Activated gamma-delta T cell treated with Interleukin-2 at 50 U/mL for 16 hours (primary cell): Measurements from ENCODE around the gene TRAPPC5.
A peak's percentile ranks its signal among the peaks of the same experiment; 100 is the strongest.

Source experiments
- DNase-seq: peaks from one replicate; pipeline ENCODE4 v3.0.0-alpha.2; 2020

TRAPPC5 gene

GRCh38 chr19:7701654-7702457, 21.2 kb downstream of the TRAPPC5 start, which contains the start of gene FCER2:
Gene FCER2 (minus strand): TSS chr19:7702131. CDS start chr19:7699760, 2,371 bp downstream.
- DNase-seq = no peak

GRCh38 chr19:7703332-7703731, 22.7 kb downstream of the TRAPPC5 start:
- DNase-seq = no peak

- no peak for DNase-seq
These were observed 23.8 kb downstream of the TRAPPC5 start for GRCh38 chr19:7704280-7705060.

GRCh38 chr19:7705387-7706187, 25.0 kb downstream of the TRAPPC5 start:
- peak; percentile 61 for DNase-seq

GRCh38 chr19:7706188-7706954, 25.7 kb downstream of the TRAPPC5 start:
- no peak for DNase-seq

GRCh38 chr19:7706955-7707456, 26.4 kb downstream of the TRAPPC5 start:
- DNase-seq = no peak

GRCh38 chr19:7709932-7710460, 29.4 kb downstream of the TRAPPC5 start:
- DNase-seq = no peak

GRCh38 chr19:7710616-7711015, 30.0 kb downstream of the TRAPPC5 start:
- DNase-seq = no peak

- DNase-seq = no peak
These were observed 35.0 kb downstream of the TRAPPC5 start for GRCh38 chr19:7715671-7716070.

GRCh38 chr19:7716762-7717161, 36.1 kb downstream of the TRAPPC5 start:
- DNase-seq = no peak

- no peak for DNase-seq
These were observed 38.0 kb downstream of the TRAPPC5 start for GRCh38 chr19:7718668-7719067.

- no peak for DNase-seq
These were observed 39.7 kb downstream of the TRAPPC5 start for GRCh38 chr19:7720351-7720750.

- no peak for DNase-seq
These were observed 41.6 kb downstream of the TRAPPC5 start for GRCh38 chr19:7722231-7722651.

- DNase-seq = no peak
These were observed 45.2 kb downstream of the TRAPPC5 start for GRCh38 chr19:7725791-7726190.

- DNase-seq = no peak
These were observed 48.6 kb downstream of the TRAPPC5 start for GRCh38 chr19:7729211-7729610.

- DNase-seq = no peak
These were observed 49.2 kb downstream of the TRAPPC5 start for GRCh38 chr19:7729831-7730285.

- DNase-seq = no peak
These were observed 49.9 kb downstream of the TRAPPC5 start for GRCh38 chr19:7730286-7731217.

- DNase-seq = no peak
These were observed 50.6 kb downstream of the TRAPPC5 start for GRCh38 chr19:7731218-7731595.

- no peak for DNase-seq
These were observed 51.0 kb downstream of the TRAPPC5 start for GRCh38 chr19:7731615-7732014.

GRCh38 chr19:7732045-7732444, 51.4 kb downstream of the TRAPPC5 start, which contains the start of gene CLEC4G:
Gene CLEC4G (minus strand): TSS chr19:7732110. CDS start chr19:7732102, 8 bp downstream.
- no peak for DNase-seq

- DNase-seq = no peak
These were observed 52.7 kb downstream of the TRAPPC5 start for GRCh38 chr19:7733376-7733775.
